NOMO-1 (cell line): ENCODE results near the gene FA2H.
A peak's percentile ranks its signal among the peaks of the same experiment; 100 is the strongest.
"Not testable (repeated sequence)": the region's sequence is repeated elsewhere in the genome, so short reads cannot be mapped to it uniquely, and the experiment has no call there.

Source experiments
- DNase-seq, 2 experiments: peaks; one replicate each; lab custom pipeline; 2025; ENCODE audit not compliant: unreplicated experiment in 2 of 2; lab: John Stamatoyannopoulos, UW

Gene FA2H

DNA sequence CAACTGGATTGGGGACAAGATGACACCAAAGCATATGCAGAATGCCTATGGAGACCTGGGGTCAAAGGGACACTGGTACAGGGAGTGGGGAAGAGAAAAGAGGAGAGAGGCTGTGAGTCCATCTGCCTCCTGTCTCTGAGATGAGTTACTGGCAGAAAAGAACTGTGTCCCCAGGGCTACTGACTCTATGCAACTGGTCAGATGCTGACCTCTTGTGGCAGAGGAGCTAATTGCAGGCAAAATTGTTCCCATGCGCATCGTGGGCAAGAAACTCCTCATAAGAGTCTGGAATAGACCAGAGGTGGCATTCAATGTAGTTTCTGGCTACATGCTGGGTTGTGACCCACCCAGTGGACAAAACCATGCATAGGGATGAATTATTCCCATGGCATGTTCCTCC, 47.9 kb downstream of the FA2H start:
- DNase-seq, result peak in 1 of 2 experiments; percentile 6

DNA sequence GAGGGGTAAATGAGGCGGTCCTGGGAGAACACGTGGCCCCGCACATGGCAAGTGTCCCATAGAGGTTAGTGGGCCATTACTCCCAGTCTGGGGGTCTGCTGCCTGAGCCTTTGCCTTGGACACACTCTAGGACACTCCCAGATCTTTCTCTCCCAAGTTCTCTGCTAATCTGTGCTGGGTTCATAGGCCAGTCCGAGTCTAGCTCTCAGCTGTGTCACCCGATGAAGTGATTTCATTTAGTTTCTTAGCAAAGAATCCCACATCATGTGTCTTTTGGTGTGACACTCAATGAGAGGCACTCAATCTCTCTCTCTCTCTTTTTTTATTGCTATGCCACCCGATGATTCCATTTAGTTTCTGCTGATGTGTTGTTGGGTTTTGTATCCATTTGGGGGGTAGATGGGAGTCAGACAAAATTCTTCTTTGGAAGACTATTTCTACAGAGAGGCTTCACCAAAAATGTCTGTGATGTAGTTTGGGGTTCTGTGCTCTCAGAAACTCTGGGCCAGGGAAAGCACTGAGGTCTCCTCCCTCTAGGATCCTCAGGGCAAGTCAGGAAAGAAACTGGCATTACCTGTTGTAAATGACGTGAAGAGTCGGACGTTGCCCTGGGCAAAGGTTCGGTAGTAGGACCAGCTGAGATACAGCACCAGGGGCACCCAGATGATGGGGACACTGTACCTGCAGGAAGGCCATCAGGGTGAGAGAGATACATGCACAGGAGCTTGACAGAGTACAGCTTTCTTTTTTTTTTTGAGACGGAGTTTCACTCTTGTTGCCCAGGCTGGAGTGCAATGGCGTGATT, 48.8 kb downstream of the FA2H start:
- DNase-seq, result no peak

DNA sequence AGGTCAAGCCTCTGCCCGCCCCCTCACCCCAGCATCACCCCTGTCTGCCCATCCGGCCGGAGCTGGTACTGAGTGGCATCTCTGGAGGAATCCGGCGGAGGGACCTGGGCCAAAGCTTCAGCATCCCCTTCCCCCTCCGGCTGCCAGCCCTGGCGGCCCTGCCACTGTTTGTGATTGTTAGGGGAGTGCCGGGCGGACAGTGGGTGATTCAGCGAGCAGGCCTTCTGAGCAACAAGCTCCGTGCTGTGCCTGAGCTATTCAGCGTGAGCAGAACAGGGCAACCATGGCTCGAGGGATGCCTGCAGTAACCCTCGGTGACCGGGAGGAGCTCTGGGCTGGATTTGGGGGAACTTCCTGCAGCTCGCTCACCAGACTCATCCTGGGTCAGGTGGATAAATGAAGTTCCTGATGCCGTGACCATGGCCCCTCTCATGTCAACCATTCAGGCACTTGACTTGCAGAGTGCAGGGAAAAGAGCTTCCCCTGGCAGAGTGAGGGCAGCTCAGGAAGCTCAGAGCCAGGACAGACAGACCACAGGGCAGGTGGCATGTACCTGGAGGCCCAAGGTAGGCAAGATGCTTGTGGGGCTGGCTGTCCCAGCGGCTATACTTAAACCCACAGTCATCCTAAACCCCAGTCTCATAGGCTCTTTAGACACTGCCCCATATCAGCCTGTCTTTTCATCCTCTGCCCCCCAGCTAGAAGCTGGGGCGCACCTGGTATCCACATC, 49.6 kb downstream of the FA2H start:
- no peak for DNase-seq

DNA sequence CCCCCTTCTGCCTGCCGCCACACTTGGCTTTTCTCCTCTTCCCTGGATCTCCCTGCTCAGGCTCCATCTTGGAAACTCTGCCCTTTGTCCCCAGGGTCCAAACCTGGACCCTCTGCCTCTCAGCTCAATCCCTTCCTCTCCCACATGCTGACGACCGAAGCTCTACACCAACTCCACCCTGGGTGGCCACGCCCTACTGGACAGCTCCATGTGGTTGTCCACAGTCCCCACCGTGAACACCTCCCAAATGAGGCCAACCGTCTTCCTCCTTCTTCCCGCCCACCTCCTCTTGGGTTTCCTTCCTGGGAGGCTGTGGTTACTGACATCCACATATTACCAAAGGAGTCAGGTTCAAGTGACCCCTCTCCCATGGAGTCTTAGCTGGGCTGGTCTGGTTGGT, 51.4 kb downstream of the FA2H start:
- no peak for DNase-seq

DNA sequence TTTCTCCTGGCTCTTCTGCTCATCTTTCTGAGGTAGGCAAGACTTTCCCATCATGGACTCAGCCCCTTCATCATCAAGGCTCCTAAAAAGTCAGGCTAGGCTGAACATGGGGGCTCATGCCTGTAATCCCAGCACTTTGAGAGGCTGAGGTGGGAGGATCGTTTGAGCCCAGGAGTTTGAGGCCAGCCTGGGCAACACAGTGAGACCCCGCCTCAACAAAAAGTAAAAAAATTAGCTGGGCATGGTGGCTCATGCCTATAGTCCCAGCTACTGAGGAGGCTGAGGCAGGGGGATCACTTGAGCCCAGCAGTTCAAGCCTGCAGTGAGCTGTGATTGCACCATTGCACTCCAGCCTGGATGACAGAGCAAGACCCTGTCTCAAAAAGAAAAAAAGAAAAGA, 52.5 kb downstream of the FA2H start:
- not testable (repeated sequence) for DNase-seq

DNA sequence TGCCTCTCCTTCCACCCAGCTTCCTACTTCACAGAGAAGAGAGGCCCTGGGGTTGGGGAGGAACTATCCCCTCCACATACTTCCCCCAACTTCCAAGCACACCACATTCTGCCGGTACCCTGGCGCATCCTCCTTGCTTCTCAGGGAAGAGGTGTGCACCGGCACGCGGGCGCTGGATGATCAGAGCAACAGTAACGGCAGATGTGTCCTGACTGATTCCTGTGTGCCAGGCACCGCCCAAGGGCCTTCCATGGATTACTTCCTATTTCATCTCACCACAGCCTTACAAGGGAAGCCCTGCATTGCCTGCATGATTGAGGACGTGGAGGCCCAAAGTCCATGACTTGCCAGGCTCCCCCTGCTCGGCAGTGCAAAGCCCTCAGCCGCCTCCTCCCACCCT, 52.9 kb downstream of the FA2H start:
- no peak for DNase-seq

DNA sequence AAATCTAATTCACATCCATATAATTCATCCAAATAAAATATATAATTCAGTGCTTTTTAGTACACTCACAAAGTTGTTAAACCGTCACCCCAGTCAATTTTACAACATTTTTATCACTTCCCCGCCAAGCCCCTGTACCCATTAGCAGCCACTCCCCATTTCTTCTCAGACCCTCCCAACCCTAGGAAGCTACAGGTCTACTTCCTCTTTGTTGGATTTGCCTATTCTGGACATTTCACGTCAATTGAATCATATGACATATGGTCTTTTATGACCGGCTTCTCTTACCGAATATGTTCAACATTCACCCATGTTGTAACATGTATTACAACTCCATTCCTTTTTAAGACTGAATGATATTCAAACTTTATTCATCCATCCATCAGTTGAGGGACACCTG, 54.0 kb downstream of the FA2H start:
- DNase-seq, result peak; percentile 19 to 60

DNA sequence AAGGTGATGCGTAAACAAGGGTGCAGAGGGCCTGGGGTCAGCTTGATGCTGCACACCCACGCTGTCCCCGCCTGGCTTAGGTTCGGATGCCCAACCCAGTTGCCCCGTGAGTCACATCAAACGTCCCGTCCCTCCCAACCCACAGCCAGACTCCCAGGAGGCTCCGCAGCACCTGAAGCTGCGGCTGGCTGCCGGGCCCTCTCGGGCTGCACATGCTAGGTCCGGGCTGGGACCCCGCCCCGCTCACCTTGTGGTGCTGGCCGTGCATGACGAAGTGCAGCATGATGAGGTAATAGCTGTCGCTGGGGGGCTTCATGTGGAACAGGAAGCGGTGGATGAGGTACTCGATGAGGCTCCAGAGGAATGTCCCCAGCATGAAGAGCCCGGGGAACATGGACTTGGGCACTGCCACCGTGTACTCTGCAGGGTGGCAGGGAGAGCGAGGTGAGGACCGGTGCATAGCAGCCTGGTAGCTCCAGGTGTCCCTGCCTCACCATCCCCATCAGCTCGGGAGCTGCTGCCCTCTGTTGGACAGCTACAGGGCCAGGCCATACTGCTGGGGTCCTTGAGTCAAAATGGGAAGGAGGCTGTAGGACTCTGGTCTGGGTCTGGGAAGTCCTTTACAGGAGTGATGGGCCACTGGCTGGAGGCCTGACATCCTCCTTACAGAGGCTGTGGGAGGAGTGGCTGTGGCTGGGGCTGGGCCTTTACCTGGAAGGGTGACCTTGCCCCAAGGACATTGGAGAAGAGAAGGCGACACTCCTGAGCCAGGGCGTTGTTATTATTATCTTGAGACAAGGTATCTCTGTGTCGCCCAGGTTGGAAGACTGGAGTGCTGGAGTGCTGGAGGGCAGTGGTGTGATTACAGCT, 55.6 kb downstream of the FA2H start:
- DNase-seq, result no peak

DNA sequence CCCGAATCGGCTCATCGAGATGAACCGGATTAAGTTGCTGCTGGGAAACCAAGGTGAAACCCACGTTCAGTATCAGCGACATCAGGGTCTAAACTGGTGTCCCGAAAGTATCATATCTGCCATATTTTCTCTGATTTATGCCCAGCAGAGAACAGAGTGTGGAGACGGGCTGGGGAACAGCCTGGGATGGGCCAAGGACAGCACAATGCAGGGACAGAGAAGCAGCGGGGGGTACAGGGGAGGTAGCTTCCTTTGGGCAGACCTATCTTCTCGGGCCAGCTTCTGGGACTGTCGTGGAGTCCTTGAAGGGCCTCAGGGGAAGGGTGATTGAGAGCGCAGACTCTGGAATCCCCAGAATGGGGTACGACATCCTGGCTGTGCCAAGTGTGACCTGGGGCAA, 56.5 kb downstream of the FA2H start:
- no peak for DNase-seq

DNA sequence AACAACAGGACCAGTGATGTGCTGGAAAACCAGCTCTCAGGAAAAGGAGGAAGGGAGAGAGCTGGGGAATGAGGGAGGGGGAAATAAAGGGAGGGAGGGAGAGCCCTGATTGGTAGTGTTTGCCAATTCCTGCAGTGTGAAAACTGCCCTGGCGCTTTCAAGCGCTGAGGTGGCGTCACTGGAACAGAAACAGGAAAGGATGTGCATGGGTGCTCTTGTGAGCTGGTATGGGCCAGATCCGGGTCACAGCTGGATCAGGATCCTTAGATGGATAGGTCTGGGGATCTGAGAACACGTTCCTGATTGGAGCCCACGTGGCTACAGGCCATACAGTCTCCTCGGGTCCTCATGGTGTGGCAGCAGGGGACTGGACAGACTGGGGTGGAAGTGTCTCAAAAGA, 57.3 kb downstream of the FA2H start:
- DNase-seq, result no peak

DNA sequence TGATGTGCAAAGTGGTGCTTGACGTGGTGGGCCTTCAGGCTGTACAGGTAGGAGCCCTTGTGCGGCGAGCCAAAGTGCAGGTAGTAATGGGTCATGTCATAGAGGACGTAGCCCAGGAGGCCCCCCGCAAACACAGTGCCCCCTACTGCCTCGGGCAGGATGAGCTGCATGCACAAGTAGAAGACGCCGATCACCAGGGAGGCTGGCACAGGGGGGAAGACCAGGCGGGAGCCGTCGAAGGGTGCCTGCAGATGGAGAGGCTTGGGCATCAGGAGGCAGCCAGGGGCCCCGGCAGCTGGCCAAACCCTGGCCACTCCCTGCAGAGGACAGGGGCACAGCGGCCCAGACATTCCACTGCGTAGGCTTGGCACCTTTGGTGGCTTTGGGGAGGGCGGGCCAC, 58.3 kb downstream of the FA2H start:
- no peak for DNase-seq

DNA sequence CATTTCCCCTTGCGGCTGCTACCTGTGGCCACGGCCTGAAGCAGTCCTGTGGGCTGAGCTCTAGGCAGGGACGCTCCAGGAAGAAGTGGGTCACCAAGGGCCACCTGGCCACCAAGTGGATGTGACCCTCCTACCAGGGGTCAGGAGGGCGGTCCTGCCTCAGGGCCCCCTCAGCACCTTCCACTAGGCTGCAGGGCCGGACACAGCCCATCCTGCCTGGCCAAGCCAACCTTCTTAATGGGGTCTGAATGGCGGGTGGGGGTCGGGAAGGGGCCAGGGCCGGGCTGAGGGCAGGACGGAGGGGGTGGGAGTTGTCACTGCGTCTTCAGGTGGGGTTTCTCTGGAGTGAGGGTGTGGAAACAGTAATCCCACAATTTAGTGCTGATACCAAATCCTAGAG, 60.7 kb downstream of the FA2H start:
- DNase-seq, result no peak

DNA sequence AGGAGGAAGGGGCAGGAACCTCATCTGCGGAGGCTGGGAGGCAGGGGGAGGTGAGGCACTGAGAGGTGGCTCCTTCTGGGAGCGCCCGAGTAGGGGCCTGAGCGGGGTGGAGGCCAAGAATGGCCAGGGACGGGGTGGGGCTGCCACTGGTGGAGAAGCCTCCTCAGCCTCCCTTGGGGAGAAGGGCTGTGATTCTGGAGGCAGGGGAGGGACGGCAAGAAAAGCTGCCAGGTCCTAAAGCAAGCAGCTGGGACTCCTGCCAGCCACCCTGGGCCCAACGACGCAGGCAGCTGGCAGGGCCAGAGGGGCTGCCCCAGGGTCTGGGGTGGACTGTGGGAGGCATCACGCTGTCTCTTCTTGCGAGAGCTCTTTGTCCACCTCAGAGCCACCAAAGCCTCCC, 61.3 kb downstream of the FA2H start:
- no peak for DNase-seq

DNA sequence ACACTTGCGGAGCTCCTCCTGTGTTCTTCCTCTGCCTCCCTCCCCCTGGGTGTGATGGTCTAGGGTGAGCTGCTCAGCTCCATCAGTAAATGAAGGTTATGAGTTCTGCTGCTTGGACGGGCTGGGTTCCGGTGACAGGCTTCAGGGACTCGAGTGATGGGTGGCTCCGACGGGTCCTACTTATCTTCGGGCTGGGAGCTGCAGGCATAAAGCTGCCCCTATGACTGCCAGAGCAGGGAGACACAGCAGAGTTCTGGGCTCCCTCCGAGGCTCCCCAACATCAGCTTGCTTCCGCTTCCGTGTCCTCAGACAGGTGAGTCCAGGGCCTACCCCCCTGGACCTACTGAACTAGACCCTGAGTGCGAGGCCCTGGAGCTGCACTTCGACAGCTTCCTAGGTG, 62.7 kb downstream of the FA2H start:
- no peak for DNase-seq

DNA sequence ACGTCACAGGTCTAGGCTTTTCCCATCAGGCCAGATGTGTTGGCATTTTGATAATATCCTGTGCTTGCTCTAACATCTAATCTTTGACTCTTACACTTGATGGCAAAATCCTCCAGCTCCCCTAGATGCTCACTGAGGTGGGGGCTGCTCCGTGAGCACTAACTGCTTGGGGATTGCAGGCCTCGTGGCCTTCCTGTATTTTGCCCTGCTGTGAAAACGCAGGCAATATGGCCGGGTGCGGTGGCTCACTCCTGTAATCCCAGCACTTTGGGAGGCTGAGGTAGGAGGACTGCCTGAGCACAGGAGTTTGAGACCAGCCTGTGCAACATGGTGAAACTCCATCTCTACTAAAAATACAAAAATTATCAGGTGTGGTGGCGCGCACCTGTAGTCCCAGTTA, 64.2 kb downstream of the FA2H start:
- no peak for DNase-seq

DNA sequence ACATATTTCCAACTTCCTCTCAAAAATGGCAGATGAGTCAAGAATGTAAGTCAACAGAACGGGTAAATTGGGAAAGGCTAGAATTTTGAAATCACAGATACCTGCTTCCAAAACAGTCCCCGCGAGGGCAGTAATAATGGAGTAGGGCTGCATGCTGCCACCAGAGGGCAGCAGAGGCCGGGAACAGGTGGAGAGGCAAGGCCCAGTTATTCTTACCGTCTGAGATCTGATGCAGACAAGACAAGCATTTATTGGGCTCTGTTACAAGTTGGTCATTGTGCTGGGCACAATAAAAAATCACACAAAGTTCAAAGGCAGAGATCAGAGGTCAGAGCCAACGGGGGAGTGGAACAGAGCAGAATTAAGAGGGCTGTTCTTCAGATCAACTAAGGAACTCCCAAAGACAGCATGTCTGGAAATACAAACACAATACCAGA, 65.2 kb downstream of the FA2H start:
- peak; percentile 82 to 84 for DNase-seq

DNA sequence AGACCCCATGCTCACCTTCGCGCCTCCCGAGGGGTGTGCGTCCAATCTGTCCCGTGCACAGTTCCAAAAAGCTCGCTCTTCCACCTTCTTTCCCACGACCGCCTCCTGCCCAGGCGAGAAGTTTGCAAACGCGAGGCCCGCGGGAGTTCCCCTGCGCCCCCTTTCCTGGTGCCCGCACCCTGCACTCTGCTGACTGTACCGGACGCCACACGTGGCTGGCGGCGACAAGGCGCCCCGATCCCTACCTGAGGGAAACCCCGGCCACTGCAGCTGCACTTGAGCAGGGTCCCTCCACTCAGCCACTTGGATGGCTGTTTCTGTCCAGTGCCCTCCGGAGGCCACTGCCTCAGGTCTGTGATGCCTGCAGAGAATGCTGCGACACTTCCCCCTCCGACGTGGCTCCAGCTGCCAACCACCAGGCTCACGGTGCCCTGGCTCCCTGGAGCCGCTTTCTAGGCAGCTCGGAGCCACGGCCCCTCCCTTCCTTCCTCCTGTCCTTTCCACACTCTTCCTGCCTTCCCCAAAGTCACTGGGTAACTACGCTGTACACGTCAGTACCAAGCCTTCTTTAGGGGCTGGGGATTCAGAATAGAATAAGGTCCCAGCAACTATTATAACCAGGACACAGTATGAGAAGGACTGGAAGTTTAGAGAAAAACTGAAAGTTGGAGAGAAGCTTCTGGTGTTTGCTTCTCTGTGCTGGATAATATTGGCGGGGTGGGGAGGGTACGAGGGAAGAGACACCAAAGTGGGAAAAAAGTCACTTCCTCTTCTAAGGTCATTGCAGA, 74.0 kb downstream of the FA2H start, which contains the start of gene MLKL:
TSS of gene MLKL (minus strand) at position 425 of the 788 bp plus-strand sequence. CDS start 5,105 bp downstream, outside the sequence.
- DNase-seq, result peak; percentile 35 to 88

DNA sequence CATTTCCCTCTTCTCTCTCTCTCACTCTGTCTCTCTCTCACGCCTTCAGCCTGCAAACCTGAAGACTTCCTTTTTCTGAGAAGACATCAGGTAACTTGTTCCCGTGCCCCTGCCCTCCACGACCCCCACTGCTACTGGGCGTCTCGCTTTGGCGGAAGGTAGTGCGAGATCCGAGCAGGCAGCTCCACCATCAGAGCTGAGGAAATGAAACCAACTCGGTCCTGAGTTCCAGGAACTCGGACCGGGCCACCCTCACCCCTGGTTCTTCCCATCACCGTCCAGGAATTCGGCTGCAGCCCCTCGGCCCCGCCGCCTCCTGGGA, 74.5 kb downstream of the FA2H start:
- peak; percentile 9 to 28 for DNase-seq

DNA sequence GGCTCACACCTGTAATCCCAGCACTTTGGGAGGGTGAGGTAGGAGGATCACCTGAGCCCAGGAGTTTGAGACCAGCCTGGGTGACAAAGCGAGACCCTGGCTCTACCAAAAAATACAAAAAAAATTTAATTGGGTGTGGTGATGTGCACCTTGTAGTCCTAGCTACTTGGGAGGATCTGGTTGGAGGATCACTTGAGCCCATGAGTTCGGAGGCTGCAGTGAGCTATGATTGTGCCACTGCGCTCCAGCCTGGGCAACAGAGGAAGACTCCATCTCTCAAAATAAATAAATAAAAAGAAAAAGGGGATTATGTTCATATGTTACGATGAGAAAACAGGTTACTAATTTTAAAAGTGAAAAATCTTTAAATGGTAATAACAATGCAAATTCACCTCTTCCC, 75.0 kb downstream of the FA2H start:
- DNase-seq, result no peak

DNA sequence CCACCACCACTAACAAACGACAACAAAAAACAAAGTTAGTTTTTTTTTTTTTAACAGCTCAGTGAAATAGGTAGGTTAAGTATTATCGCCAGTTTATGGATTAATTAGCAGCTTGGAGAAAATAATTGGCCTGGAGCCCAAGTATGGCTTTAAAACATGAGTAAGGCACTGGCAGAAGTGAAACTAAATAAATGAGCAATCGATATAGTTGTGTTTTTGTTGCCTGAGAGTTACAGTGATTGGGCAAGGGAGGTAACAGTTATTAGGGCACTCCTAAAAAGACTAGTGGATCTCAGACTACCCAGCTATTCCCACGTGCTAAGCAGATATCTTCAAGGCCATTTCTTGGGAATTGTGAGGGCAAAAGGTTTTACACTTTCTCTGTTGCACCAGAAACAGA, 76.4 kb downstream of the FA2H start:
- peak; percentile 66 to 75 for DNase-seq
